Amniotic stem cell (primary cell): ENCODE measurements around the gene PLCG1.
"Not testable (repeated sequence)": the region's sequence is repeated elsewhere in the genome, so short reads cannot be mapped to it uniquely, and the experiment has no call there.

Experiments
- DNase-seq: peaks from one replicate; lab custom pipeline; 2025; lab: John Stamatoyannopoulos, UW

PLCG1 gene

GRCh38 chr20:41124451-41125094 is 12.8 kb upstream of the PLCG1 start:
- no peak for DNase-seq

DNA sequence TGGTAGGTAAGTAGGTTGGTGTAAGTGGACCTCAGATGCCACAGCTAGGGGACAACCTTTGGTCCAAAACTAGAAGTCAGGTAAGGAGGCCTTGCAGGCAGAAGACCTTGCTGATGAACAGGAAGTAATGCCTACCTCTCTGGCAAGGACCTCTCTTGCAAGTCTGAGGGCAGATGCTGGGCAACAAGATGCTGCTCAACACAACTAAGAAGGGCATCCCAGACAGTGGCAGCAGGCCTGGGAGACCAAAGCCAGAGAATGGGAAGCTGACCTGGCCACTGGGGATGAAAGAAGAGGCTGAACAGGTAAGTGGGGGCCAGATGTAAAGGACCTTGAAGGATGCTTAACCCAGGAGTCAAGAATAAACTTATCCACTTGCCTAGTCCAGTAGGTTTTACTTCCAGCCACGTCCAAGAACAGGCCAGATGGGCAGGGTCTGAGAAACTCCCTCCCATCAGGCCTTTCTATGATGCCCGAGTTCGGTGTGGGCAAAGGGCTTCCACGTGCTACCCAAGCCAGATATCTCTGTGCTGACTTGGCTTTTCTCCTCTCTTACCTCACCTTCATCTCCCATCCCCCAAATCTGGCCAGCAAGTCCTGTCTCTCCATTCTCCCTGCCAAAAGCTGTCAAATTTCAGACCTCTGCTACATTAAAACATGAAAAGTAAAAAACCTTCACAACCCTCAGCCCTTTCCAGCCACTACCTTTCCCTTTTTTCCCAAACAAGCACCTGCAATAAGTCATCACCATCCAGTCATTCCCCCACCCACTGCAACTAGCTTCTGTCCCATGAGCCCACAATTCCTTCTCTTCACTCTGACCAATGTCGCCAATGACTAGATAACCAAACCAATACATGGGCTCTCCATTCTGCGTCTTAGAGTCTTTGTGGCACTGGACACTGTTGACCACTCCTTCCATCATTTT is 11.5 kb upstream of the PLCG1 start:
- DNase-seq: no peak

DNA sequence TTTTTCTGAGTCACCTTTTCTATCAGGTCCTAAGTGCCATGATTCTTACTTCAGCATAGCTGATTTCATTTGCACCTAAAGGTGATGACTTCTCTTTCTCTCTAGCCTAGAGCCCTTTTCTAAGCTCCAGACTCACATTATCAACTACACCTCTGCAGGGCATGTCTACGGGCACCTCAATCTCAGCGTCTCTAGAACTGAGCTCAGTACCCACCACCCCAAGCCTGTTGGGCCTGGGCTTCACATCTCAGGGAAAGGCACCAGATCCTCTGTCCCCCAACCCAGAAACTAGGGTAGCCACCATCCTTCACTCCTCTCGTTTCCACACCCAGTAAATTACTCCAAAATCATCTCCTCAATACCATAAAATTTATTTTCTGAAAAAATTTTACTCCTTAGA is 10.6 kb upstream of the PLCG1 start:
- DNase-seq: no peak

- DNase-seq: not testable (repeated sequence)
Observed at GRCh38 chr20:41128317-41128716, 9.0 kb upstream of the PLCG1 start.

- DNase-seq: no peak
Observed at GRCh38 chr20:41131594-41132387, 5.6 kb upstream of the PLCG1 start.

GRCh38 chr20:41132388-41132775 is 5.0 kb upstream of the PLCG1 start:
- DNase-seq: not testable (repeated sequence)

DNA sequence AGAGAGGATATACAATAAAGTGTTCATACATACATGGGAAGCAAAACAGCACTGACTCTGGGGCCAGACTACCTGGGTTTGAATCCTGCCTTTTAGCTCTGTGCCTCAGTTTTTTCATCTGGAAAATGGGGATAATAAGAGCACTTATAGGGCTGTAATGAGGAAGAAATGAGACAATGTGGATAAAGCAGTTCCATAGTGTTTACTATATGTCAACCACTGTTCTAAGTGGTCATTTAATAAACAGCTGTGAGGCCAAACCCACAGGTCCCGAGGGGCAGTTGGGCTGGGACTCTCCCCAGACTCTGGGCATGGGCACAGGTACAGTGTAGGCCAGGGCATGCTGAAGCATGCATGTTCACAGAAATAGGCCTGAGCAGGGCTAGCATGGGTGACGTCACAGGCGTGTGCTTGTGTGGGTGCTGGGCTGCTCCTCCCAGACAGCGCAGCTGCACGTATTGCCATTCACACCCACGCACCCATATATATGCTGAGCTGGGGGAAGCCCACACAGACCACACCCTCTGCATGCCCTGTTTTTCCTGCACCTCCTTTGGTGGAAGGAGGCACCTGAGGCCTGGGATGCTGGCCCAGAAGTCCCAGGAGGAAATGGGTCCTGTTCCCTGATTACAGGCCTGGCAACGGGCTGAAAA is 3.5 kb upstream of the PLCG1 start:
- no peak for DNase-seq

DNA sequence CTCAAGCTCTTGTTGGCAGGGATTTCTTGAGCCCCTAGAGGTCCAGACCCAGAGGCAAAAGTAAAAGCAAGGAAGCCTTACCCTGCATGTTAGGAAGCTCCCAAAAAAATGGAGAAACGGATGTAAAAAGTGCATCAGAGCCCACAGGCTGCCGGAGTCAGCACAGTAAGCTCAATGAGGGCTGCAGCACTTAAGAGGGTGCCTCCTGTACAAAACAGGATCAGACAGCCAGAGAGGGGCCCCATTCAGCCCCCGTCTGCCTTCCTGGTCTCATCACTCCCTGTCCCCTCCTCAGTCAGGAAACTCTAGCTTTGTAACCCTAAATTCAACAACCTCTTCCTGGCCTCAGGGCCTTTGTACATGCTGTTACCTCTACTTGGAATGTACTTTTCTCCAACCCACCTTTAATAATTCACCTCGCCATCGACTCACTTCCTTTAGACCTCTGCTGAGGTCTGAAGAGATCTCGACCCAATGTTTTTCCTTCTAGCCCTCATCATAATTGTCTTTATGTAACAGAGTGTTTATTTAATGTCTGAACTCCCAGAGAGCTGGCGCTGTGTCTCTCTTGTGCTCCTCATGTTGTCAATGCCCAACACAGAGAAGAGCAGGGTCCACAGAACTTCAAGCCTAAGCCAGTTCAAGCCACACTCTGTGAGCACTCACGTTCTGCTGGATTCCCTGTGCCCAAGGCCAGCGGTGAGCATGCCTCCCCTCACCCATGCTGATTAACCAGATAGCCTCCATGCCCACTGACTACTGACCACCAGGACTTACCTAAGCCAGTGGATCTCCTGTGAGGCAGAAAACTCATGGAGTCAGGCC is 2.8 kb upstream of the PLCG1 start:
- no peak for DNase-seq

GRCh38 chr20:41135187-41135887 is 2.0 kb upstream of the PLCG1 start:
- no peak for DNase-seq

DNA sequence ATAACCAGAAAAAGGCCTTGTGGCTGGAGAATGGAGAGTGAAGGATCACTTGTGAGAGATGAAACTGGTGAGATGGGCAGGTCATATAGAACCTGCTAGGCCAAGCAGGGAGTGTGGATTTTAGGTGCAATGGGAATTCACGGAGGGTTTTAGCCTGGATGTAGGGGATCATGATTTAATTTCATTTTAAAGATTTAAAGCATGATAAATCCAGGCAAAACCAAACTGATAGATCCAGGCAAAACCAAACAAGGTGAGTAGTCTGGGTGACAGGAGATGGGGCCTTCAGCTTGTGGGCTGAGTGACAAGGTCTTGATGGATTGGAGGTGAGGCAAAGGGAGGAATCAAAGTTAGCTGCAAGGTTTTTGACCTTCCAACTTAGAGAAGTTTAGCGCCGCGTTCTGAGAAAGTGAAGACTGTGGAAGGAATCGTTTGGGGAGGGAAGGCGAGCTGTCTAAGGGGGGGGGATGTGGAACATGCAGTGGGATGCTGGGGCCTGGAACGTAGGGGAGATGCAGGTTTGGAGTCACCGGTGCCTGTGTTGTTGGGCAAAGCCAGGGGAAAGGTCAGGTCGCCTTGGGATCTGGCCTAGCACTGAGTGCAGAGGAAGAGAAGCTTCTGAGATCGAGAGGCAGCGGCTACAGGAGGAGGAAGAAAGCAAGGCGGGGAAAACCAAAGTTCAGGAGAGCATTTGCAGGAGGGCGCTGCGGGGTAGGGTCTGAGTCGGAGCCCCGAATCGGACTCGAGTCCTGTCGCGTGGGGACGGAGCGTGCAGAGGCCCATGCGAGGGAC is 1.3 kb upstream of the PLCG1 start:
- DNase-seq: no peak

DNA sequence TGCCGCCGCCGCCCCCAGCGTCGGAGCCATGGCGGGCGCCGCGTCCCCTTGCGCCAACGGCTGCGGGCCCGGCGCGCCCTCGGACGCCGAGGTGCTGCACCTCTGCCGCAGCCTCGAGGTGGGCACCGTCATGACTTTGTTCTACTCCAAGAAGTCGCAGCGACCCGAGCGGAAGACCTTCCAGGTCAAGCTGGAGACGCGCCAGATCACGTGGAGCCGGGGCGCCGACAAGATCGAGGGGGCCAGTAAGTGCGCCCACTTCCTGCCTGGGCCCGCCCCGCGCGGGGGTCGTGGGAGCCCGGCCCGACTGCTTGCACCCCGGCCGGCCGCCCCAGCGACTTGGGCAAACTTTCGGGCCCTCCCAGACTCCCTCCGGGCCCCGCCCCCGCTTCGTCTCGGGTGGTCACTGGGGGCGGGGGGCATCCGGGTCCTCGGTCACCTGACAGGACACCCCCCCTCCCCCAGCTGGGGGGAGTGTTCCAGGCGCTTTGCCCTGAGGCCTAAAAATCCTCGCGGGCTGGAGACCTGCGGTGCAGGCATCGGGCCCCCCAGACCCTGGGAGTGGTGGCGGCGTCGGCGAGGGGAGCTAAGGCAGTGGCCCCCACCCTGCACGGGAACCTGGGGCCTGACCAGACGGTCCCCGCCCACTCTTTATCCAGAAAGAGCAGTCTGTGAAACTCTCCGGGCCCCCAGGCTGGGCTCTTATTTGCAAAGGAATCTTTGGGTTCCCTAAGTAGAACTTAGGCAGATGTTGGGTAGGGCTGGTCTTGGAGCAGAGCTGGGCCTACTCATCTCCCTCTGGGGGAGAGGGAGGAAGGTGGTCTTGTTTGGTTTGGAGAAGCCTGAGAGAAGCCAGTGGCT is 501 bp downstream of the PLCG1 start:
- DNase-seq: no peak

DNA sequence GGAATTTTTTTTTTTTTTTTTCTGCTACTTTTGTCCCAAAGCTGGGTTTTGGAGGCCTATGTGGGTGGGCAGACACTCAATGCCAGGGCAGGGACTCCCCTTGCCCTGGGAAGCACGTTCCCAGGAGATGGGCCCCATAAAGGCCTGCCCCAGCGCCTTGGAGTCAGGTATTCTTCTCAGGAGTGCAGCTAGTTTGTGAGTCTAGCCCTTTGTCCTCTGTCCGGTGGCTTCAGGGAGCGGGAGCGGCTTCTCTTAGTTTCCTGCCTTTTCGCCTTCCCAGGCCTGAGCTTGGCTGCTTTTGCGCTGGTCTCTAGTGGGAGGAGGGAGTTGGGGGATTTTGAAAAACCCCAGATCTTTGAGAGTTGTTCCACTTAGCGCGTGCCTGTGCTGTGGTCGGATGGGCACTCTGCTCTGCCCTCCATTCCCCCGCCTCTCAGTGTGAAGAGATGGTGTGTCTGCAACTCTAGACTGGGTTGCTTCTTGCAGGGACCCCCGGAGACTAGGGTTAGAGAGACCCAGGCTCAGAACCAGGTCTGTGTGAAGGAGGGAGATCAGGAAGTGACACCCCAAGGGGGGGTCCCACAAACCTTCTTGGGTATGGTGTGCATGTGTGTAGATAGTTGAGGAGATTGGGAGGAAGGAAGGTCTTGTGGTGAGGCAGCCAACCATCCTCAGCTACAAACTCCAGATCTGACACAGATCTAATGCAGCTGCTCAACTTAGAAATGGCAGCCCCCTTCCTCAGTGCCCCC is 1.3 kb downstream of the PLCG1 start:
- DNase-seq: no peak

DNA sequence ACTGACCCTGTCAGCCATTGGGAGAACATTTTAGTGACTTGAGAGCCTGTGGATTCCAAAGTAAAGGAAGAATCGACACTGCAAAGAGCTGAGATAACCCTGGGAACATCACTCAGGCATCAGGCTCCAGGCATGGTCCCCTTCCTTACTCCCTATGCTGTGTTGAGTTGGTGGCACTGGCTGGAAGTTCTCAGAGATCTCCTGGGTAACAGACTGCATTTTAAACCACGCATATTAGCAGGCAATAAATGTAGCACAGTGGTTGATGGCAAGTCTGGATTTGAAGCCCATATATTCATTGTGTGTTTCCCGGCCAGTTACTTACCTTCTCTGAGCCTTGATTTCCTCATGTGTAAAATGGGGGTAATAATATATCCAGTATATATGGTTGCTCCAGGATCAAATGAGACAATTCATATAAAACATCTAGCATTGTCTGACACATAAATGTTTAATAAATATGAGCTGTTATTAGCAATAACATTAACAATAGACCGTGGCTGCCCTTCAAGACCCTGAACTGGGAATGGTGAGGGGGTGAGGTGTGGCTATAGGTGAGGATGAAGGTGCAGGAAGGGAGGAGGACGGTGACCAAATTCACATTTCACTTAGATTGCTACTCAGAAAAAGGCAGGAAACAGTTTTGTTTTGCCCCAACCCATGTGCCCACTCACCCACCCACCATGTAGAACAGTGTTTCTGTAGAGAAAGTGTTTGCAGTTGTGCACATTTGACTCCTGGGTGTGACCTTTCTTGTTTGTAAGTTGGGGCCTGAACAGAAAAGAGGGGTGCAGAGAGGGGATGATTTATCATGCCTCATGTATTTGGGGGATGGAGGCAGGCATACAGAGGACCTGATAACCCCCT is 2.1 kb downstream of the PLCG1 start:
- DNase-seq: no peak

- no peak for DNase-seq
Observed at GRCh38 chr20:41140226-41141133, 3.1 kb downstream of the PLCG1 start.

DNA sequence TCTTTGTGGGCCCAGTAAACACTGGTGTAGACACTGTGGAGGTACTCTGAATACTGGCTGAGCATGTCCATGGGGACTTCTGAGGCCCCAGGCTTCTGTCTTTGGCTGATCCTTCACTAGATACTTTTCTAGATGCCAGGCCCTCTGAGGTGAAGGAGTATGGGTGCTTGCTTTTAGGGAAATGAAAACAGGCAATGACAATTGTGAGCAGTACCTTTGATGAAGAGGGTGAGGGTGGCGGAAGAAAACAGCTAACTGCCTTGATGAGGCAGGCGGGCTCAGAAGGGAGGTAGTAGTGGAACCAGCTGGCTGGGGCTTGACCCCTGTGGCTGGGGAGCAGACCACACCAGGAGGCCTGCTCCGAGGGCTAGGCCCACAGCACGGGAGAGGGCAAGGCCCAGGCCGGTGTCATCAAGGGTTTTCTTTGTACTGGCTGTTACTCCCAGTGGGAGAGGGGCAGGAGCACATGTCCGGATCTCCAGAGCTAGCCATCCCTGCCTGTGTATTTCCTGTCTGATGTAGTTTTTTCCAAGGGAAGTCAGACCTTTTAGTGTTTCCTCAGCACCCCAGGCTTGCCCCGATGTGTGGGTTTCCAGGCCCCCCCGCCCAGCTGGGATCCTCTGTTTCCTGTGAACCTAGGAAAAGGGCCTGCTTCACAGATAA is 3.9 kb downstream of the PLCG1 start:
- no peak for DNase-seq
